GM21529 (cell line): ENCODE data around the gene BTBD18.

Experiments
- ATAC-seq: cut with Tn5 transposase; IDR thresholded peaks from one replicate; pipeline ENCODE4 v1.9.1; 2021; ENCODE audit not compliant: unreplicated experiment

The BTBD18 gene

GRCh38 chr11:57751676-57752253 lies at the start of gene BTBD18:
TSS of gene BTBD18 (minus strand) at chr11:57751819. CDS start at chr11:57751188, 631 bp downstream.
- ATAC-seq: peak; percentile 58

GRCh38 chr11:57801183-57801485 lies 49.5 kb upstream of the BTBD18 start:
- ATAC-seq: no peak

- ATAC-seq: peak; percentile 94
These were observed 49.0 kb upstream of the BTBD18 start for GRCh38 chr11:57800444-57801182.

- ATAC-seq: no peak
These were observed 47.4 kb upstream of the BTBD18 start for GRCh38 chr11:57798905-57799559.

GRCh38 chr11:57793351-57794115 lies 41.9 kb upstream of the BTBD18 start:
- no peak for ATAC-seq

- no peak for ATAC-seq
These were observed 41.3 kb upstream of the BTBD18 start for GRCh38 chr11:57792870-57793269.

- ATAC-seq: peak; percentile 79
These were observed 40.5 kb upstream of the BTBD18 start for GRCh38 chr11:57792060-57792541.

- ATAC-seq: no peak
These were observed 39.9 kb upstream of the BTBD18 start for GRCh38 chr11:57791321-57792059.

GRCh38 chr11:57788703-57789088 lies 37.1 kb upstream of the BTBD18 start:
- no peak for ATAC-seq

GRCh38 chr11:57787920-57788702 lies 36.5 kb upstream of the BTBD18 start:
- ATAC-seq: peak; percentile 46

- ATAC-seq: no peak
These were observed 35.5 kb upstream of the BTBD18 start for GRCh38 chr11:57787006-57787604.

GRCh38 chr11:57786436-57786835 lies 34.8 kb upstream of the BTBD18 start:
- ATAC-seq: no peak

- ATAC-seq: peak; percentile 58
These were observed 33.5 kb upstream of the BTBD18 start for GRCh38 chr11:57785072-57785471.

- no peak for ATAC-seq
These were observed 29.9 kb upstream of the BTBD18 start for GRCh38 chr11:57781529-57781943.

GRCh38 chr11:57779276-57779675 lies 27.7 kb upstream of the BTBD18 start:
- no peak for ATAC-seq

- ATAC-seq: no peak
These were observed 26.9 kb upstream of the BTBD18 start for GRCh38 chr11:57778318-57779037.

GRCh38 chr11:57777969-57778317 lies 26.3 kb upstream of the BTBD18 start:
- no peak for ATAC-seq

GRCh38 chr11:57776577-57777210 lies 25.1 kb upstream of the BTBD18 start:
- no peak for ATAC-seq
